Activated T-helper 1 cell treated with anti-CD3 and anti-CD28 coated beads, Interleukin-12 subunit alpha, Interleukin-12 subunit beta, Interleukin-2, Interleukin-4 antibody, amounts not matched to agents 30 ng/mL and 10 ng/mL and 1 ng/mL, durations not matched to agents 14 hours and 24 hours and 36 hours (primary cell): ENCODE results near the gene ADAM22. TPM values are rescaled to one million over a fixed set of nuclear protein-coding genes. Genes with fewer than 3 reads are reported as not detected.

Experiments used
- DNase-seq: peaks from one replicate; pipeline ENCODE4 v3.0.0; 2021; ENCODE audit warnings: low spot score
- H3K27ac Mint-ChIP-seq: one replicate; pipeline ENCODE4 v1.8.0; 2021; ENCODE audit warnings: mild to moderate bottlenecking, mixed read lengths
- H3K27me3 Mint-ChIP-seq: one replicate; pipeline ENCODE4 v1.8.0; 2022; ENCODE audit warnings: mild to moderate bottlenecking, moderate library complexity, mixed read lengths; ENCODE audit not compliant: insufficient read depth
- H3K36me3 Mint-ChIP-seq: one replicate; pipeline ENCODE4 v1.8.0; 2021; ENCODE audit warnings: low read depth, mixed read lengths
- H3K4me1 Mint-ChIP-seq: one replicate; pipeline ENCODE4 v1.8.0; 2021; ENCODE audit warnings: low read depth, mixed read lengths
- H3K4me3 Mint-ChIP-seq: one replicate; pipeline ENCODE4 v1.8.0; 2021; ENCODE audit warnings: mild to moderate bottlenecking, moderate library complexity, mixed read lengths
- H3K9me3 Mint-ChIP-seq: one replicate; pipeline ENCODE4 v1.8.0; 2021; ENCODE audit warnings: mixed read lengths
- intact Hi-C: fragments of 100-400 bp; cut with micrococcal nuclease; formaldehyde crosslinking; loops from one replicate; pipeline ENCODE4 v1.15.1; 2024
- total RNA-seq: library from RNA; stranded (reverse); gene quantifications from 2 replicates; pipeline ENCODE4 v1.2.3, GENCODE V29; 2022

The ADAM22 gene
- total RNA-seq, 1 donor from 2014 or later: 1.5 TPM

- intact Hi-C loops: loop anchor here (5.0 to 10.0 kb wide), 2 partner anchors 782 to 1384 kb away; no protein-coding TSS in a partner anchor
- H3K27ac Mint-ChIP-seq: no peak overlapping the region
- peaks cover 25% of the 10 kb centered on the region for H3K4me1 Mint-ChIP-seq
- peaks cover 3% of the 10 kb centered on the region for H3K36me3 Mint-ChIP-seq
- H3K27me3 Mint-ChIP-seq: peaks cover 11% of the 10 kb centered on the region
- no peak for DNase-seq
- H3K4me3 Mint-ChIP-seq: no peak overlapping the region
- peaks cover 1% of the 10 kb centered on the region for H3K9me3 Mint-ChIP-seq
These were observed 289.2 kb downstream of the ADAM22 start for GRCh38 chr7:88223265-88223664.

GRCh38 chr7:88224601-88225275, 290.7 kb downstream of the ADAM22 start:
- Mint-ChIP-seq H3K27ac (no peak overlapping the region), H3K4me3 (no peak overlapping the region), H3K27me3 (peaks cover 13% of the 10 kb centered on the region), H3K4me1 (peaks cover 15% of the 10 kb centered on the region), H3K9me3 (peaks cover 5% of the 10 kb centered on the region), H3K36me3 (no peaks in the 10 kb centered on the region)
- intact Hi-C loops: loop anchor here (5.0 to 10.0 kb wide), 2 partner anchors 780 to 1383 kb away; no protein-coding TSS in a partner anchor
- DNase-seq: no peak

GRCh38 chr7:88226201-88226600, 292.1 kb downstream of the ADAM22 start:
- Mint-ChIP-seq H3K9me3 (peaks cover 5% of the 10 kb centered on the region), H3K4me3 (no peak overlapping the region)

GRCh38 chr7:88226886-88227516, 292.9 kb downstream of the ADAM22 start:
- no peak for DNase-seq
- Mint-ChIP-seq H3K4me1 (no peaks in the 10 kb centered on the region), H3K36me3 (no peaks in the 10 kb centered on the region), H3K27ac (no peak overlapping the region), H3K4me3 (no peak overlapping the region), H3K9me3 (peaks cover 5% of the 10 kb centered on the region), H3K27me3 (peaks cover 13% of the 10 kb centered on the region)
- intact Hi-C loops: loop anchor here (10.0 kb wide), 1 partner anchor 778 kb away; no protein-coding TSS in a partner anchor

More at GRCh38 chr7:88226201-88226600, 292.1 kb downstream of the ADAM22 start:
- intact Hi-C loops: loop anchor here (10.0 kb wide), 1 partner anchor 779 kb away; no protein-coding TSS in a partner anchor
- peaks cover 13% of the 10 kb centered on the region for H3K27me3 Mint-ChIP-seq
- H3K36me3 Mint-ChIP-seq: no peaks in the 10 kb centered on the region
- H3K27ac Mint-ChIP-seq: no peak overlapping the region
- DNase-seq: no peak
- H3K4me1 Mint-ChIP-seq: peaks cover 2% of the 10 kb centered on the region

GRCh38 chr7:88229302-88229995, 295.4 kb downstream of the ADAM22 start:
- no peak overlapping the region for H3K27ac Mint-ChIP-seq
- H3K9me3 Mint-ChIP-seq: peaks cover 5% of the 10 kb centered on the region
- H3K27me3 Mint-ChIP-seq: peaks cover 17% of the 10 kb centered on the region
- intact Hi-C loops: loop anchor here (10.0 kb wide), 1 partner anchor 775 kb away; no protein-coding TSS in a partner anchor
- no peak for DNase-seq
- no peaks in the 10 kb centered on the region for H3K4me1 Mint-ChIP-seq
- no peak overlapping the region for H3K4me3 Mint-ChIP-seq
- no peaks in the 10 kb centered on the region for H3K36me3 Mint-ChIP-seq

GRCh38 chr7:88230646-88231045, 296.6 kb downstream of the ADAM22 start:
- H3K27ac Mint-ChIP-seq: no peak overlapping the region
- H3K36me3 Mint-ChIP-seq: no peaks in the 10 kb centered on the region
- no peak overlapping the region for H3K4me3 Mint-ChIP-seq
- peaks cover 17% of the 10 kb centered on the region for H3K27me3 Mint-ChIP-seq
- intact Hi-C loops: no loop called here
- no peak for DNase-seq
- no peaks in the 10 kb centered on the region for H3K4me1 Mint-ChIP-seq
- H3K9me3 Mint-ChIP-seq: peaks cover 5% of the 10 kb centered on the region

- Mint-ChIP-seq H3K4me1 (no peaks in the 10 kb centered on the region), H3K27ac (no peak overlapping the region), H3K9me3 (no peaks in the 10 kb centered on the region), H3K4me3 (no peak overlapping the region), H3K36me3 (no peaks in the 10 kb centered on the region), H3K27me3 (peaks cover 15% of the 10 kb centered on the region)
- DNase-seq: no peak
- intact Hi-C loops: no loop called here
These were observed 299.8 kb downstream of the ADAM22 start for GRCh38 chr7:88233828-88234227.

- Mint-ChIP-seq H3K4me1 (no peaks in the 10 kb centered on the region), H3K27ac (no peak overlapping the region), H3K9me3 (no peaks in the 10 kb centered on the region), H3K36me3 (no peaks in the 10 kb centered on the region), H3K4me3 (no peak overlapping the region), H3K27me3 (peaks cover 7% of the 10 kb centered on the region)
- DNase-seq: no peak
- intact Hi-C loops: loop anchor here (5.0 to 10.0 kb wide), 3 partner anchors 597 to 1905 kb away; no protein-coding TSS in a partner anchor
These were observed 305.8 kb downstream of the ADAM22 start for GRCh38 chr7:88239852-88240251.

- Mint-ChIP-seq H3K27ac (no peak overlapping the region), H3K4me1 (no peaks in the 10 kb centered on the region), H3K27me3 (peaks cover 11% of the 10 kb centered on the region), H3K9me3 (no peaks in the 10 kb centered on the region), H3K4me3 (no peak overlapping the region), H3K36me3 (no peaks in the 10 kb centered on the region)
- DNase-seq: no peak
- intact Hi-C loops: loop anchor here (1.0 to 10.0 kb wide), 4 partner anchors 115 to 1901 kb away; no protein-coding TSS in a partner anchor
These were observed 309.4 kb downstream of the ADAM22 start for GRCh38 chr7:88243345-88243909.

- Mint-ChIP-seq H3K4me1 (no peaks in the 10 kb centered on the region), H3K27me3 (peaks cover 14% of the 10 kb centered on the region), H3K36me3 (no peaks in the 10 kb centered on the region), H3K9me3 (no peaks in the 10 kb centered on the region), H3K27ac (no peak overlapping the region), H3K4me3 (no peak overlapping the region)
- intact Hi-C loops: loop anchor here (5.0 to 10.0 kb wide), 3 partner anchors 593 to 1901 kb away; no protein-coding TSS in a partner anchor
- DNase-seq: no peak
These were observed 310.2 kb downstream of the ADAM22 start for GRCh38 chr7:88244258-88244657.
